NCI-H82 treated with DMSO at 0.1 percent for 48 hours (cell line): ENCODE measurements around the gene CLMN.
"Not testable (repeated sequence)": the region's sequence is repeated elsewhere in the genome, so short reads cannot be mapped to it uniquely, and the experiment has no call there.

Experiments
- DNase-seq: peaks from one replicate; lab custom pipeline; 2025; ENCODE audit not compliant: unreplicated experiment; lab: John Stamatoyannopoulos, UW

Gene CLMN

GRCh38 chr14:95289323-95290010 is 30.2 kb downstream of the CLMN start:
- no peak for DNase-seq

GRCh38 chr14:95288672-95289322 is 30.9 kb downstream of the CLMN start:
- DNase-seq = no peak

- no peak for DNase-seq
These were observed 32.4 kb downstream of the CLMN start for GRCh38 chr14:95287176-95287754.

GRCh38 chr14:95286645-95287044 is 33.1 kb downstream of the CLMN start:
- DNase-seq = no peak

GRCh38 chr14:95285566-95285965 is 34.1 kb downstream of the CLMN start:
- DNase-seq = no peak

- DNase-seq = not testable (repeated sequence)
These were observed 35.9 kb downstream of the CLMN start for GRCh38 chr14:95283802-95284201.

- DNase-seq = not testable (repeated sequence)
These were observed 36.7 kb downstream of the CLMN start for GRCh38 chr14:95282986-95283380.

- no peak for DNase-seq
These were observed 37.2 kb downstream of the CLMN start for GRCh38 chr14:95282354-95282985.

GRCh38 chr14:95281560-95282176 is 38.0 kb downstream of the CLMN start:
- no peak for DNase-seq

GRCh38 chr14:95275494-95275893 is 44.2 kb downstream of the CLMN start:
- DNase-seq = no peak

- no peak for DNase-seq
These were observed 44.8 kb downstream of the CLMN start for GRCh38 chr14:95274874-95275273.

- no peak for DNase-seq
These were observed 45.4 kb downstream of the CLMN start for GRCh38 chr14:95274279-95274678.

- DNase-seq = no peak
These were observed 46.4 kb downstream of the CLMN start for GRCh38 chr14:95273001-95273978.

- DNase-seq = no peak
These were observed 47.7 kb downstream of the CLMN start for GRCh38 chr14:95272057-95272456.

GRCh38 chr14:95270203-95270602 is 49.5 kb downstream of the CLMN start:
- DNase-seq = no peak

- DNase-seq = no peak
These were observed 50.2 kb downstream of the CLMN start for GRCh38 chr14:95269493-95269892.

- no peak for DNase-seq
These were observed 51.4 kb downstream of the CLMN start for GRCh38 chr14:95268350-95268749.

- no peak for DNase-seq
These were observed 52.4 kb downstream of the CLMN start for GRCh38 chr14:95267306-95267705.

GRCh38 chr14:95265106-95266094 is 54.3 kb downstream of the CLMN start:
- peak; percentile 87 for DNase-seq
